ENCODE results near the gene LMOD1. TPM values are rescaled to one million over a fixed set of nuclear protein-coding genes. Genes with fewer than 3 reads are reported as not detected.
"Not testable (repeated sequence)": the region's sequence is repeated elsewhere in the genome, so short reads cannot be mapped to it uniquely, and the experiment has no call there.

The LMOD1 gene
- total and polyA plus RNA-seq, 4 experiments from 2014 or later, result not detected

DNA sequence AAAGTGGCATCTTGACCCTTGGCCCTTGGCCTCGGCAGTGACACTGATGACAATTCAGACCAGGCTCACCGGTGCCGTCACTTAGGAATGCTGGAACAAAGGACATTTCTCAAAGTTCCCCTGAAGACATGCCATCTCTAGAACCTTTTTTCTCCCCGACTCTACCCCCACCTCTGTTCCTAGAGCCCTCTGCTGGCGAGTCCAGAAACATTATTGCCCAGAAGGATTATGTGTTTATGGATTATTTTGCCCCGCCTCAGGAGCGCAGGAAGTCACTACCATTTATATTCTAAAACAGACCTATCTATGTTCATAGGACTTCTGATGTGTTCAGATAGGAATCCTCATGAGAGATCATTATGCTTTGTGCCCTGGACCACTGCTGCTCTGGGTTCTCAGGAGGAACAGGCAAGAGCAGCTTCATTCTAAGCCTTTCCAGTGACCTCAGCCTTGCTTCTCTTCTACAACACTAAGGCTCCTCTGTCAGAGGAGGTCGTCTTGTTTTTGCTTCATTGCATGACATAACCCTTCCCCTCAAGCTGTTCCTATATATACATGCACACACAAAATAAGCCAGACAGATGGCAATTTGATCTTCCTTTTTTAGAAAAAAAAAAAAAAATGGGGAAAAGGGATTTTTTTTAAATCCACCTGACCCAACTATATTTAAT lies 70.1 kb downstream of the LMOD1 start:
- no peaks in the 10 kb centered on the region for H3K4me1 ChIP-seq (ENCODE audit: insufficient read depth, low read length)
- no peak overlapping the region for H3K4me3 ChIP-seq (ENCODE audit: low read length in 2 of 2)
- intact Hi-C loops (cut with micrococcal nuclease), result no loop called here
- peaks cover 0 to 1% (median 0%) of the 10 kb centered on the region in 4 donors for H3K4me1 Mint-ChIP-seq
- no peaks in the 10 kb centered on the region for H3K27me3 Mint-ChIP-seq
- peaks cover 32% of the 10 kb centered on the region for H3K36me3 ChIP-seq (ENCODE audit: insufficient read depth, low read length)
- no peaks in the 10 kb centered on the region for H3K9me3 ChIP-seq (ENCODE audit: control insufficient read depth in 1 of 2, low read length in 2 of 2)
- no peaks in the 10 kb centered on the region for H3K27me3 ChIP-seq (ENCODE audit: insufficient read depth, low read length)
- H3K4me3 Mint-ChIP-seq, result no peak overlapping the region
- H3K27ac Mint-ChIP-seq, result peak overlapping the region in 3 of 7 donors; percentile 37 to 67 (median 41)
- ChIA-PET POLR2A (ENCODE audit: partially characterized antibody) (no interaction called here), CTCF (ENCODE audit: partially characterized antibody) (interaction anchor here (1.0 to 11.8 kb wide), 2 partner anchors 11 to 21 kb away, joined by 3 to 91 read pairs; no protein-coding TSS in a partner anchor)
- no peaks in the 10 kb centered on the region for H3K9me3 Mint-ChIP-seq
- peaks cover 25 to 44% of the 10 kb centered on the region in 2 donors for H3K36me3 Mint-ChIP-seq
- no peak overlapping the region for H3K27ac ChIP-seq (ENCODE audit: low read depth, low read length)
- no peak for DNase-seq

DNA sequence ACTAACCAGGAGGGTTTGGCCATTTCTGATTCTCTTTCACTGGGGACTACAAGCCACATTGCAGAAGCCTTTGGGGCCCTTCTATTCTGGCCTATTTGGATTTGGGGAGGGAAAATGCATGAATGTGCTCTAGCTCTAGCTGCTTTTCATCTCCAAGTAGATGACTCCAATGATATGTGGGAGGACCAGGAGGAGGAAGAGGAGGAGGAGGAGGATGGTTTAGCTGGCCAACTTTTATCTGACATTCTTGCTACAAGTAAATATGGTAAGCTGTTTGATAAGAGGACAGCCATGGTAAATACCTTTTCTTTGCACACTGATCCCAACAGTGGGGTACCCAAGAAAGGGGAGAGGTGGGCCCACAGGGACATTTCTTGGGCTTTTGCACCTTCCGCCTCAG lies 71.7 kb downstream of the LMOD1 start:
- intact Hi-C loops (cut with micrococcal nuclease), result no loop called here
- Histone ChIP-seq H3K36me3 (ENCODE audit: insufficient read depth, low read length) (peaks cover 48% of the 10 kb centered on the region), H3K9me3 (ENCODE audit: control insufficient read depth in 1 of 2, low read length in 2 of 2) (no peaks in the 10 kb centered on the region), H3K27ac (ENCODE audit: low read depth, low read length) (no peak overlapping the region), H3K4me1 (ENCODE audit: insufficient read depth, low read length) (no peaks in the 10 kb centered on the region), H3K27me3 (ENCODE audit: insufficient read depth, low read length) (no peaks in the 10 kb centered on the region), H3K4me3 (ENCODE audit: low read length in 2 of 2) (no peak overlapping the region)
- no peak for DNase-seq
- Mint-ChIP-seq H3K4me3 (no peak overlapping the region), H3K9me3 (no peaks in the 10 kb centered on the region), H3K4me1 (peaks cover 0 to 1% (median 0%) of the 10 kb centered on the region in 4 donors), H3K27me3 (no peaks in the 10 kb centered on the region), H3K36me3 (peaks cover 38 to 59% of the 10 kb centered on the region in 2 donors), H3K27ac (peak overlapping the region in 1 of 7 donors; percentile 55)
- POLR2A ChIA-PET (ENCODE audit: partially characterized antibody), result no interaction called here
- CTCF ChIA-PET (ENCODE audit: partially characterized antibody), result interaction anchor here (1.2 to 2.0 kb wide), 4 partner anchors 19 to 98 kb away, joined by 3 to 10 read pairs (median 4); no protein-coding TSS in a partner anchor

DNA sequence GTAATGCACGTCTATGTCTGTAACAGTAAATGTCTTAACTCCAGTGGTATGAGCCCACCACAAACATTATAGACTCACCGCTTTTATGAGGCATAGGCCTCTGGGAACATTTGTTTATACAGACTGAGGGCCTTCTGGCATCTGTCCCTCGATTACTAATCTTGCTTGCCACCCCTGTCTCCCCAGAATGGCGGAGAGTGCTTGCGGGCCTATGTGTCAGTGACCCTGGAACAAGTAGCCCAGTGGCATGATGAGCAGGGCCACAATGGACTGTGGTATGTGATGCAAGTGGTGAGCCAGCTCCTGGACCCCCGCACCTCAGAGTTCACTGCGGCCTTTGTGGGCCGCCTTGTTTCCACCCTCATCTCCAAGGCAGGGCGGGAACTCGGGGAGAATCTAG lies 76.0 kb downstream of the LMOD1 start:
- H3K9me3 ChIP-seq (ENCODE audit: control insufficient read depth in 1 of 2, low read length in 2 of 2), result no peaks in the 10 kb centered on the region
- H3K27ac Mint-ChIP-seq, result no peak overlapping the region
- CTCF ChIA-PET (ENCODE audit: partially characterized antibody), result no interaction called here

DNA sequence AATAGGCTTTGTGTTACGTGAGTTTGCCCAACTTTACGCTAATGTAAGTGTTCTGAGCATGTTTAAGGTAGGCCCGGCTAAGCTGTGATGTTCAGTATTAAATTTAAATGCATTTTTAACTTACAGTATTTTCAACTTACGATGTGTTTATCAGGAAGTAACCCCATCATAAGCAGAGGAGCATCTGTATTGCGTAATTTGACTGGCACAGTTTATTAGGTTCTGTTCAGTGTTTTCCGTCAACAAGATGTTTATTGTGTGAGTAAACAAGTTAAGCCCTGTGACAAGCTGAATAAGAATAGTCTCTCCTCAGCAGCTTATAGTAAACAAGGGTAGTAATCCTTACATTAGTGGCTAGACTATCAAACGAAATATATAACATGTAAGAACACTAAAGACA lies 84.9 kb downstream of the LMOD1 start:
- CTCF ChIA-PET (ENCODE audit: partially characterized antibody), result interaction anchor here (0.7 to 0.8 kb wide), 2 partner anchors 17 to 35 kb away, joined by 3 read pairs; no protein-coding TSS in a partner anchor
- Mint-ChIP-seq H3K27ac (peak overlapping the region in 2 of 7 donors; percentile 3 to 4), H3K9me3 (no peaks in the 10 kb centered on the region), H3K27me3 (no peaks in the 10 kb centered on the region), H3K4me1 (peaks cover 0 to 2% (median 0%) of the 10 kb centered on the region in 4 donors), H3K36me3 (peaks cover 47 to 71% of the 10 kb centered on the region in 2 donors), H3K4me3 (no peak overlapping the region)
- DNase-seq, result no peak
- Histone ChIP-seq H3K9me3 (ENCODE audit: control insufficient read depth in 1 of 2, low read length in 2 of 2) (no peaks in the 10 kb centered on the region), H3K4me1 (ENCODE audit: insufficient read depth, low read length) (no peaks in the 10 kb centered on the region), H3K4me3 (ENCODE audit: low read length in 2 of 2) (no peak overlapping the region), H3K36me3 (ENCODE audit: insufficient read depth, low read length) (peaks cover 41% of the 10 kb centered on the region), H3K27me3 (ENCODE audit: insufficient read depth, low read length) (no peaks in the 10 kb centered on the region), H3K27ac (ENCODE audit: low read depth, low read length) (no peak overlapping the region)
- POLR2A ChIA-PET (ENCODE audit: partially characterized antibody), result no interaction called here
- intact Hi-C loops (cut with micrococcal nuclease), result no loop called here

More for the DNA sequence above, 76.0 kb downstream of the LMOD1 start:
- no peaks in the 10 kb centered on the region for H3K9me3 Mint-ChIP-seq
- no peaks in the 10 kb centered on the region for H3K27me3 Mint-ChIP-seq
- POLR2A ChIA-PET (ENCODE audit: partially characterized antibody), result no interaction called here
- intact Hi-C loops (cut with micrococcal nuclease), result no loop called here
- Histone ChIP-seq H3K4me1 (ENCODE audit: insufficient read depth, low read length) (no peaks in the 10 kb centered on the region), H3K27me3 (ENCODE audit: insufficient read depth, low read length) (no peaks in the 10 kb centered on the region), H3K4me3 (ENCODE audit: low read length in 2 of 2) (no peak overlapping the region), H3K36me3 (ENCODE audit: insufficient read depth, low read length) (peaks cover 78% of the 10 kb centered on the region), H3K27ac (ENCODE audit: low read depth, low read length) (no peak overlapping the region)
- peaks cover 50 to 81% of the 10 kb centered on the region in 2 donors for H3K36me3 Mint-ChIP-seq
- no peak overlapping the region for H3K4me3 Mint-ChIP-seq
- no peak for DNase-seq
- H3K4me1 Mint-ChIP-seq, result no peaks in the 10 kb centered on the region

DNA sequence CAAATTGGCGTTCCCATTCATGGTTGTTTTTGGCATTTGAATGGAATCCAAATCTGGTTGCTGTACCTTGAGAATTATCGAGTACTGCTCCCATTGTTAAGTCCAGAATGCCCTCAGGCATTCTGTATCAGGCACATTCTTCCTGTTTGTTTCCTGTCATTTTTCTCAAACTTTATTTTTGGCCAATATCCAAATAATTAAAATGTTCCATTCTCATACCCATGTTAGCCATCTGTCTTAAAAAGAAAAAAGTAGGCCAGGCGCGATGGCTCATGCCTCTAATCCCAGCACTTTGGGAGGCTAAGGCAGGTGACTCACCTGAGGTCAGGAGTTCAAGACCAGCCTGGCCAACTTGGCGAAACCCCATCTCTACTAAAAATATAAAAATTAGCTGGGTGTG lies 86.9 kb downstream of the LMOD1 start:
- CTCF ChIA-PET (ENCODE audit: partially characterized antibody), result no interaction called here
- POLR2A ChIA-PET (ENCODE audit: partially characterized antibody), result no interaction called here
- H3K27me3 ChIP-seq (ENCODE audit: insufficient read depth, low read length), result no peaks in the 10 kb centered on the region
- H3K9me3 ChIP-seq (ENCODE audit: control insufficient read depth in 1 of 2, low read length in 2 of 2), result no peaks in the 10 kb centered on the region
- H3K4me3 ChIP-seq (ENCODE audit: low read length in 2 of 2), result no peak overlapping the region
- H3K36me3 Mint-ChIP-seq, result peaks cover 66 to 77% of the 10 kb centered on the region in 2 donors
- no peak overlapping the region for H3K27ac Mint-ChIP-seq
- peaks cover 0 to 2% (median 0%) of the 10 kb centered on the region in 4 donors for H3K4me1 Mint-ChIP-seq
- no peaks in the 10 kb centered on the region for H3K9me3 Mint-ChIP-seq
- no peak overlapping the region for H3K4me3 Mint-ChIP-seq
- DNase-seq, result no peak
- H3K27ac ChIP-seq (ENCODE audit: low read depth, low read length), result no peak overlapping the region
- H3K27me3 Mint-ChIP-seq, result no peaks in the 10 kb centered on the region
- H3K4me1 ChIP-seq (ENCODE audit: insufficient read depth, low read length), result no peaks in the 10 kb centered on the region
- H3K36me3 ChIP-seq (ENCODE audit: insufficient read depth, low read length), result peaks cover 53% of the 10 kb centered on the region
- intact Hi-C loops (cut with micrococcal nuclease), result no loop called here

DNA sequence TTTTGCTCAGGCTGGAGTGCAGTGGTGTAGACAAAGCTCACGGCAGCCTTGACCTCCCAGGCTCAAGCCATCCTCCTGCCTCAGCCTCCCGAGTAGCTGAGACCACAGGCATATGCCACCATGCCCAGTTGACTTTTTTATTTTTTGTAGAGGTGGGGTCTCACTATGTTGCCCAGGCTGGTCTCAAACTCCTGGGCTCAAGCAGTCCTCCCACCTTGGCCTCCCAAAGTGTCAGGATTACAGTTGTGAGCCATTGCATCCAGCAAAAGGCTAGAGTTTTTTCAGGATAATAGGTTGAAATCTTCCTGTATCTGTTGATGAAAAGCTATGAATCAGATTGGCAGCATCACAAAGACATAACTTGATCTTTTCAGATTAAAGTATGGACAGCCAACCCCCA lies 89.6 kb downstream of the LMOD1 start:
- intact Hi-C loops (cut with micrococcal nuclease); H3K4me1 ChIP-seq (ENCODE audit: insufficient read depth, low read length); H3K9me3 ChIP-seq (ENCODE audit: control insufficient read depth in 1 of 2, low read length in 2 of 2); POLR2A ChIA-PET (ENCODE audit: partially characterized antibody); H3K27me3 ChIP-seq (ENCODE audit: insufficient read depth, low read length); H3K27ac ChIP-seq (ENCODE audit: low read depth, low read length); H3K4me3 ChIP-seq (ENCODE audit: low read length in 2 of 2); DNase-seq; H3K27me3 Mint-ChIP-seq; H3K4me1 Mint-ChIP-seq; CTCF ChIA-PET (ENCODE audit: partially characterized antibody); H3K4me3 Mint-ChIP-seq; H3K9me3 Mint-ChIP-seq: not testable (repeated sequence)
- peak overlapping the region in 1 of 7 donors; percentile 57 for H3K27ac Mint-ChIP-seq
- peaks cover 67% of the 10 kb centered on the region for H3K36me3 ChIP-seq (ENCODE audit: insufficient read depth, low read length)
- H3K36me3 Mint-ChIP-seq, result peaks cover 71 to 80% of the 10 kb centered on the region in 2 donors

DNA sequence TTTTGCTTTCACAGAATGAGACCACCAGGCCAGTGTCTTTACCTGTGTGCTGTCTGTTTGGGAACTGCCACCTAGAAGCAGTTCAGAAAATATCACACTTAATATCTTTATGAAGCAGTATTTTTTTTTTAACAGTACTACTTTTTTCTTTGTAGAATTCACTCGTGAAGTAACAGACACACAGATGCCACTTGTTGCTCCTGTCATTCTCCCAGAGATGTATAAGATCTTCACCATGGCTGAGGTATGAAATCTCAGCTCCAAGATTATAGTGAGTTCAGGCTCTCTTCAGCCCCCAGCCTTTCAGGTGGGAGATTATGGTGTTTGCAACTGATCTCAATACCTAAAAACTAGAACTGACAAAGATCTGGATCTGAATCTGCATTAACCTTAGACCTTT lies 94.4 kb downstream of the LMOD1 start:
- H3K27me3 ChIP-seq (ENCODE audit: insufficient read depth, low read length), result no peaks in the 10 kb centered on the region
- POLR2A ChIA-PET (ENCODE audit: partially characterized antibody), result no interaction called here
- Mint-ChIP-seq H3K27me3 (no peaks in the 10 kb centered on the region), H3K4me3 (no peak overlapping the region), H3K9me3 (no peaks in the 10 kb centered on the region), H3K4me1 (peaks cover 0 to 2% (median 0%) of the 10 kb centered on the region in 4 donors), H3K36me3 (peaks cover 50 to 79% of the 10 kb centered on the region in 2 donors), H3K27ac (no peak overlapping the region)
- H3K9me3 ChIP-seq (ENCODE audit: control insufficient read depth in 1 of 2, low read length in 2 of 2), result no peaks in the 10 kb centered on the region
- intact Hi-C loops (cut with micrococcal nuclease), result no loop called here
- peaks cover 68% of the 10 kb centered on the region for H3K36me3 ChIP-seq (ENCODE audit: insufficient read depth, low read length)
- H3K4me1 ChIP-seq (ENCODE audit: insufficient read depth, low read length), result no peaks in the 10 kb centered on the region
- H3K27ac ChIP-seq (ENCODE audit: low read depth, low read length), result no peak overlapping the region
- CTCF ChIA-PET (ENCODE audit: partially characterized antibody), result no interaction called here
- DNase-seq, result no peak
- no peak overlapping the region for H3K4me3 ChIP-seq (ENCODE audit: low read length in 2 of 2)
